ENCODE measurements around the gene TRAF6. TPM values are rescaled to one million over a fixed set of nuclear protein-coding genes. Genes with fewer than 3 reads are reported as not detected.

The TRAF6 gene
- total and polyA plus RNA-seq, 2 of the 13 experiments (the other 11 are each of a cell fraction or from before 2014, with no cell fraction given), result 3.3 to 5.9 TPM

DNA sequence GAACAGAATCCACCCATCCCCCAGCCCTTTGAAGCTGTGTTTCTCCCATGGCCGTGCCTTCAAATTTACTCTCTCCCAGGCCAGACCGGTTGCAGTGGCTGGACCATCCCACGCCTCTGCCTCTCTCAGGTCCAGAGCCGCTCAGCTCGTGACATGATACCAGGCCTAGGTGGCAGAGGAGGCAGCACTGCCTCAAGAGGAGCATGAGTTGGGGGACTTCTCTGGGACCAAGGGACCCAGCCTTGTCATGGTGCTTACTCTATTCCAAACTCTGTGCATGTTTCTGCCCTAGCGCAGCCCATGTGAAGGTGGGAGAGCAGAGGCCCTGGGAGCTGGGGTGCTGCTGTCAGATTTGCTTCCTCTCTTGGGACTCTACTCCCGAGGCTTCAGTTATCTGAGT lies 51.0 kb downstream of the TRAF6 start (continued):
- TF ChIP-seq, protein P1, sequence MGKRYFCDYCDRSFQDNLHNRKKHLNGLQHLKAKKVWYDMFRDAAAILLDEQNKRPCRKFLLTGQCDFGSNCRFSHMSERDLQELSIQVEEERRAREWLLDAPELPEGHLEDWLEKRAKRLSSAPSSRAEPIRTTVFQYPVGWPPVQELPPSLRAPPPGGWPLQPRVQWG (CRISPR knock-in tag; IDR thresholded peaks at IDR 0.05; ENCODE audit: borderline replicate concordance, low read depth), result no peak
- TF ChIP-seq ZBTB38 (CRISPR knock-in tag; IDR thresholded peaks at IDR 0.05) (no peak), FOXC1 (CRISPR knock-in tag; IDR thresholded peaks at IDR 0.05; ENCODE audit: borderline replicate concordance) (no peak), GABPA (IDR thresholded peaks at IDR 0.05; ENCODE audit: low read depth, low read length) (no peak), GABPA (CRISPR knock-in tag; IDR thresholded peaks at IDR 0.05; ENCODE audit: low read depth) (no peak), SOX13 (IDR thresholded peaks at IDR 0.05) (no peak), SOX13 (CRISPR knock-in tag; conservative IDR thresholded peaks at IDR 0.05 in 1 of 2, IDR thresholded peaks at IDR 0.05 in 1 of 2) (no peak), ZNF274 (CRISPR knock-in tag; IDR thresholded peaks at IDR 0.05) (no peak)
- TF ChIP-seq, protein P2, sequence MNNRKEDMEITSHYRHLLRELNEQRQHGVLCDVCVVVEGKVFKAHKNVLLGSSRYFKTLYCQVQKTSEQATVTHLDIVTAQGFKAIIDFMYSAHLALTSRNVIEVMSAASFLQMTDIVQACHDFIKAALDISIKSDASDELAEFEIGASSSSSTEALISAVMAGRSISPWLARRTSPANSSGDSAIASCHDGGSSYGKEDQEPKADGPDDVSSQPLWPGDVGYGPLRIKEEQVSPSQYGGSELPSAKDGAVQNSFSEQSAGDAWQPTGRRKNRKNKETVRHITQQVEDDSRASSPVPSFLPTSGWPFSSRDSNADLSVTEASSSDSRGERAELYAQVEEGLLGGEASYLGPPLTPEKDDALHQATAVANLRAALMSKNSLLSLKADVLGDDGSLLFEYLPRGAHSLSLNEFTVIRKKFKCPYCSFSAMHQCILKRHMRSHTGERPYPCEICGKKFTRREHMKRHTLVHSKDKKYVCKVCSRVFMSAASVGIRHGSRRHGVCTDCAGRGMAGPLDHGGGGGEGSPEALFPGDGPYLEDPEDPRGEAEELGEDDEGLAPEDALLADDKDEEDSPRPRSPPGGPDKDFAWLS (CRISPR knock-in tag; IDR thresholded peaks at IDR 0.05; ENCODE audit: borderline replicate concordance), result no peak

DNA sequence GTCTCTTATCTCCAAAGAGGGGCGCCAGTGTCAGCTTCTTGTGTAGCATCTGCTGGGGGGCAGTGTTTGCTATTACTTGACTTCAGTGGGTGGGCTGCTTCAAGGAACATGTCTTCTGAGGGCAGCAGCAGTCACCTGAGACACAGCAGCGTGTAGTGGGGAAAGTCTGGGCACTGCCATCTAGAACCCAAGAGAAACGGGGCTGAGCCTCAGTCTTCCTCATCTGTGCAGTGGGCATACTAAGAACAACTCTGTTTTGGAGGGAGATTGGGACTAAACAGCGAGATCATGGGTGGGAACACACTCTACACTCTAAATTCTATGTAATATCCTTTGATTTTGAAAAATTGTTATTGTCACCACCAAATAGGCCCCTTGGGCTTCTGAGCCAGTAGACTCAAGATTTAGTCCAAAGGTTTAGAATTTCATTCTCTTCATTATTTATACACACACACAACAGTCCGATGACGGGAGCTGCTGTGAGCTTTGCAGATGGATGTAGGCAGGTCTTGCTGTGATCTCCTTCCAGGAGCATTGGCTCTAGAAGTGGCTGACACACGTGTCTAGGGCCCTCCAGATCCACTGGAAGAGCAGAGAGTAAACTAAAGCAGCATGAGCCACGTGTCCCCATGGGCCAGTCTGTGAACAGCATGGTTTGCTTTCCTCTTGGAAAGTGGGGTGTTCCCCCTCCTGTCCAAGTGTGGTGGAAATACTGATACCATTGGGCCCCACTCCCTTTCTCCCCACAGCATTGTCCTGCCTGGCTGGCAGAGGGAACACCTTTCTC lies 51.8 kb downstream of the TRAF6 start:
- ChIA-PET CTCF (ENCODE audit: low intra/inter-chr PET ratio, low total read pairs) (no interaction called here), POLR2A (no interaction called here)
- Histone ChIP-seq H4K20me1 (ENCODE audit: insufficient read depth, low read length) (no peaks in the 10 kb centered on the region), H3K4me2 (ENCODE audit: low read depth, low read length) (no peak overlapping the region), H3K9me3 (ENCODE audit: low read length) (no peaks in the 10 kb centered on the region), H3K36me3 (replicated peaks in 1 of 2; ENCODE audit: control insufficient read depth in 1 of 2, insufficient read depth in 2 of 2, low read length in 2 of 2) (no peaks in the 10 kb centered on the region), H3K4me1 (ENCODE audit: insufficient read depth, low read length) (peaks cover 9% of the 10 kb centered on the region), H3K4me3 (replicated peaks in 1 of 3; ENCODE audit: insufficient read depth in 1 of 3, low read depth in 2 of 3, low read length in 3 of 3) (no peak overlapping the region), H3K27ac (ENCODE audit: extremely low read length, insufficient read depth, low read length) (no peak overlapping the region), H2AFZ (ENCODE audit: low read length) (no peak overlapping the region), H3K27me3 (ENCODE audit: control insufficient read depth in 1 of 2, insufficient read depth in 2 of 2, low read length in 2 of 2) (peaks cover 3 to 19% of the 10 kb centered on the region in 2 experiments; a peak in 2 of 5 replicates), H3K79me2 (ENCODE audit: insufficient read depth, low read length) (no peaks in the 10 kb centered on the region), H3K9ac (ENCODE audit: insufficient read depth, low read depth, low read length) (no peak overlapping the region)
- 8% methylated on average over 7 of the region's 8 CpGs for WGBS (ENCODE audit: low lambda C conversion rate)
- intact Hi-C loops (cut with micrococcal nuclease; ENCODE audit: unreplicated experiment), result no loop called here
- DNase-seq (ENCODE audit: low spot score) (no peak), FAIRE-seq (no peak), ATAC-seq (no peak)
- BruUV-seq (replicated peaks), result no TSS peak
- in situ Hi-C loops (cut with HindIII; ENCODE audit: extremely low pct_ligation_motif_present, low pct_unique_long_range_greater_than_20kb), result no loop called here
- TF ChIP-seq, protein P3, sequence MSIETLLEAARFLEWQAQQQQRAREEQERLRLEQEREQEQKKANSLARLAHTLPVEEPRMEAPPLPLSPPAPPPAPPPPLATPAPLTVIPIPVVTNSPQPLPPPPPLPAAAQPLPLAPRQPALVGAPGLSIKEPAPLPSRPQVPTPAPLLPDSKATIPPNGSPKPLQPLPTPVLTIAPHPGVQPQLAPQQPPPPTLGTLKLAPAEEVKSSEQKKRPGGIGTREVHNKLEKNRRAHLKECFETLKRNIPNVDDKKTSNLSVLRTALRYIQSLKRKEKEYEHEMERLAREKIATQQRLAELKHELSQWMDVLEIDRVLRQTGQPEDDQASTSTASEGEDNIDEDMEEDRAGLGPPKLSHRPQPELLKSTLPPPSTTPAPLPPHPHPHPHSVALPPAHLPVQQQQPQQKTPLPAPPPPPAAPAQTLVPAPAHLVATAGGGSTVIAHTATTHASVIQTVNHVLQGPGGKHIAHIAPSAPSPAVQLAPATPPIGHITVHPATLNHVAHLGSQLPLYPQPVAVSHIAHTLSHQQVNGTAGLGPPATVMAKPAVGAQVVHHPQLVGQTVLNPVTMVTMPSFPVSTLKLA (IDR thresholded peaks at IDR 0.05), result peak; percentile 83
- TF ChIP-seq NFRKB (IDR thresholded peaks at IDR 0.05), result no peak
- no peak for TF ChIP-seq KDM3A (CRISPR knock-in tag; IDR thresholded peaks at IDR 0.05; ENCODE audit: low read depth)
- TF ChIP-seq SRY (CRISPR knock-in tag; IDR thresholded peaks at IDR 0.05), result no peak
- TF ChIP-seq SMAD3 (CRISPR knock-in tag; IDR thresholded peaks at IDR 0.05), result no peak
- TF ChIP-seq, protein P4, sequence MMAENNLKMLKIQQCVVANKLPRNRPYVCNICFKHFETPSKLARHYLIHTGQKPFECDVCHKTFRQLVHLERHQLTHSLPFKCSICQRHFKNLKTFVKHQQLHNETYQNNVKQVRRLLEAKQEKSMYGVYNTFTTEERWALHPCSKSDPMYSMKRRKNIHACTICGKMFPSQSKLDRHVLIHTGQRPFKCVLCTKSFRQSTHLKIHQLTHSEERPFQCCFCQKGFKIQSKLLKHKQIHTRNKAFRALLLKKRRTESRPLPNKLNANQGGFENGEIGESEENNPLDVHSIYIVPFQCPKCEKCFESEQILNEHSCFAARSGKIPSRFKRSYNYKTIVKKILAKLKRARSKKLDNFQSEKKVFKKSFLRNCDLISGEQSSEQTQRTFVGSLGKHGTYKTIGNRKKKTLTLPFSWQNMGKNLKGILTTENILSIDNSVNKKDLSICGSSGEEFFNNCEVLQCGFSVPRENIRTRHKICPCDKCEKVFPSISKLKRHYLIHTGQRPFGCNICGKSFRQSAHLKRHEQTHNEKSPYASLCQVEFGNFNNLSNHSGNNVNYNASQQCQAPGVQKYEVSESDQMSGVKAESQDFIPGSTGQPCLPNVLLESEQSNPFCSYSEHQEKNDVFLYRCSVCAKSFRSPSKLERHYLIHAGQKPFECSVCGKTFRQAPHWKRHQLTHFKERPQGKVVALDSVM (CRISPR knock-in tag; IDR thresholded peaks at IDR 0.05), result no peak
- TF ChIP-seq SP140L (CRISPR knock-in tag; IDR thresholded peaks at IDR 0.05; ENCODE audit: borderline replicate concordance), result no peak
- no peak for TF ChIP-seq HDAC2 (CRISPR knock-in tag; IDR thresholded peaks at IDR 0.05)
- peak; percentile 72 for TF ChIP-seq ZNF629 (CRISPR knock-in tag; conservative IDR thresholded peaks at IDR 0.05)

All from HepG2 (cell line).